ENCODE measurements around the gene PXK.

The PXK gene

DNA sequence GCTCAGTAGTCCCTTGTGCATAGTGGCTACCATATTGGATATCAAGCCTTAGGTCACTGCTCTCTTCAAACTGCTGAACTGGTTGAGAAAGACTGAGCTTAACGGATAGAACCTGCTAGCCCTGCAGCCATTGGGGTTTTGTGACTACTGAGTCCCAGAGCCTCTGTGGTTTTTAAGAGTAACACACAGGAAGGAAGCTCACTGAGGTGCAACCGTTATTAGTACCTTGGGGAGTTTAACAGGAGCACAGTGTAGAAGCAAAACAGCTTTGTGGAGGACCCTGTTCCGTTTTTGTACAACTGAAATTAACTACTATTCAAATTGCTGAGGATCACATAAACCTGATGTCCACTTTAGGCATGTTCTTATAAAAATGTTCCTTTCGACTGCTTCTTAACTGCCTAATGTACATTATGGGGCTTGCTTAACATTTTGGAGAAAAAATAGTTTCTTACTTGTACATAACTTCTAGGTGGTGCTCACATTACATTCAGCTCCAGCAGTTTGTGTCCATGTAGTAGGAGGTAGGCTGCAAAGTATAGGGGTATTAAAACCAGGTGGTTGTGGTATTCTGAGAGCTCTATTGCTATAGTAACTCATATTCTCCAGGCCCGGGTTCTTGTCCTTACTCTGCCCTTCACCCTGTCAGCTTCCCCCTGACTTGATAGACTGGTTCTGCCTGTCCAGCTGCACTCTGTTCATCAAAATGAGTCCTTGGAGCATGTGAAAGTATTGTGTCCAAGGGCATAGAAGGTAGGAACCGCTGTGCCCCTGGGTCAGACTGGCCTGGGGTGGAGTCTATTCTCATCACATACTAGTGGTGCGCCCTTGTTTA lies 17.3 kb downstream of the PXK start:
- no peak for DNase-seq

DNA sequence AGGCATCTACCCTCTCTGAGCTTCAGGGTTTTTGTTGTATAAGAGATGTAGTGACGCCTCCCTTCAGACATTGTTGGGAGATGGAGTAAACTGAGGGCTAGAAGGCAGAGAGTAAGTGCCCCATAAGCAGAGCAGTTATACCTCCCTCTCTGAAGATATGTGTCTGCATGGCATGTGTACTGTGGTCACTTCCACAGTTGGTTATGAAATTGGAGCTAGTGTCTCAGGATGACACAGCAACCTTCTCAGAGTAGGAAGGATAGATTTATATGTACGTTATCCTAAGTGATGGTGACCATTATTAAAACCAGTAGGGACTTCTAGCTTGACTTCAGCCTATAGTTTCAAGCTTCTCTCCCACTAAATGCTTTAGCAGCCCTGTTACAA lies 17.9 kb downstream of the PXK start:
- DNase-seq, result no peak

DNA sequence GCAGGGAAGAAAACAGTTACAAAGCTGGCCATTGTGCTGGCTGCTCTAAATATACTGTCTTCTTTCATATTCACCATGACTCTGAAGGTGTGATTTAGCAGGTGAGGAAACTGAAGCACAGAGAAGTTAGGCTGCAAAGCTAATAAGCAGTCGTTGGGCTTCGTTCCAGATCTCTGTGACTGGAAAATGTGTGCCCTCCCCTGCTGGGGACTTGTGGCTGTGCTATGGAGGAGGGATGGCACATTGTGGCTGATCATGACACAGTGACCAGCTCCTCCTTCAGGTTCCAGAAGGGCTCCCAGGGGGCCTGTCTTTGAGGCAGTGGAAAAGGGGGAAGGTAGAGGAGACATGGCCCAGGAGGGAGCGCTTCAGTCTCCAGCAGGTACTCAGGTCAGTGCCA lies 19.2 kb downstream of the PXK start:
- DNase-seq, result no peak

DNA sequence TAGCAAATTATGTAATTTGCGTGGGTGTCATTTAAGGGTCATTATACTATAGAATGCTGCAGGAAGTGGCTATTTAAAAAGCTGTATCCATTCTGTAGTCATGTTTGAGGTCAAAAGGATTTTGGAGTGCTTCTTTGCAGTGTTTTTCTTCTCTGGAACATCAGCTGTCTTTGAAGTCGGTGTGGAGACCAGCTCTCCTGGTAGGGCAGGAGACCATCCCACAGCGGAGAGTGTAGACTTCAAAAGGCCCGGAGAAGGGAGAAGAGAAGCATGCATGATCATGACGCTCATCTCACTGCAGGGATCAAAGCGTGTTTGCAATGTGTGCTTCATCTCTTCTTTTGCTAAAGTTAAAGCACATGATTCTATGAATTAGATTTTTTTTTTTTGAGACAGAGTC lies 19.9 kb downstream of the PXK start:
- DNase-seq, result no peak

DNA sequence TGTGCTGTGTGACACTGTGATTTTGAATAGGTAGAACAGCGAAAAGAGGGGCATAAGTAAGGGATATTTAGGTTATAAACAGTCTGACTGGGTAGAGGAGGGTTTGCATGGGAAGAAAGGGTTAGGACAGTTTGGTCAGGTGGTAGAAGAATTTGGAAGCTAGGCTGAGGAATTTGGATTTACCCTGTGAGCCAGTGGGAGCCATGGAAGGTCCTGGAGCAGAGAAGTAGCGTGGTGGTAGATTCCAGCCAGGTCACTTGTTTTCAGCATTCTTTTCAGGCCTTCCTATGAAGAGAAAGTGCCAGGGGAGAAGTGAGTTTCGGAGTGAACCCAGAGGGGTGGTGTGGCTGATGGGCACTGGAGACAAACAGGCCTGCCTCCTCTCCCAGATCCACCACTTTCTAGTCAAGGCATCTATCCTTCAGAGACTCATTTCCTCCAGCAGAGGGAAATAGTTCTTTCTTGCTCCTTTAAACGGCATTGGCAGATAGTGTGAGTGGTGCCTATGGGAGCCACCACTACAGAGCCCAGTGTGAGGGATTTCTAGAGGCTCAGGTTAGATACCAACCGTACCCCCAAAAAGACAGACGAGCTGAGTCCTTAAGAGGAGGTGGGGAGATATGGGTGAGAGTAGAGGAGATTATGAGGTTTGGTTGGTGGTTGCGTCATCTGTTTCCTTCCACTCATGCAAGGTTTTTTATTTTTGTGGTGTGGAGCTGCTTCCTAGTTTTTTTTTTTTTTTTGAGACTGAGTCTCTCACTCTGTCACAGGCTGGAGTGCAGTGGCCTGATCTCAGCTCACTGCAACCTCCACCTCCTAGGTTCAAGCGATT lies 21.2 kb downstream of the PXK start:
- DNase-seq, result peak in 1 of 2 experiments; percentile 28

DNA sequence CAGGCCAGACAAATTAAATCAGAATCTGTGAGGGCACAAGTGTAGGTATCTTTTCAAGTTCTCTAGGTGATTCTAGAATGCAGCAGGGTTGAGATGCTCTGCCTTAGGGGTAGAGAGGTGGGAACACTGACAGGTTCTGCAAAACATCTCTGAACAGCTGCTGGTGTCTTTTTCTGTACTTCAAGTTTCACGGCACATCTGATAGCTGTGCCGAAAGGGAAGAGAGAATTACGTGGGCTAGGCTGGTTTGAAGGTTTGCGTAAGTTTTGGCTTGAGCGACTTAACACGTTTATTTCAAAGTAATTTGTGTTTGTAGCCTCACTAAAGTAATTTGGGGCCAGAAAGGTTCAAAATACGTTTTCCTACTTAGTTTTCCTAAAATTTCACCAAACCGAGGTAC lies 22.5 kb downstream of the PXK start:
- no peak for DNase-seq

DNA sequence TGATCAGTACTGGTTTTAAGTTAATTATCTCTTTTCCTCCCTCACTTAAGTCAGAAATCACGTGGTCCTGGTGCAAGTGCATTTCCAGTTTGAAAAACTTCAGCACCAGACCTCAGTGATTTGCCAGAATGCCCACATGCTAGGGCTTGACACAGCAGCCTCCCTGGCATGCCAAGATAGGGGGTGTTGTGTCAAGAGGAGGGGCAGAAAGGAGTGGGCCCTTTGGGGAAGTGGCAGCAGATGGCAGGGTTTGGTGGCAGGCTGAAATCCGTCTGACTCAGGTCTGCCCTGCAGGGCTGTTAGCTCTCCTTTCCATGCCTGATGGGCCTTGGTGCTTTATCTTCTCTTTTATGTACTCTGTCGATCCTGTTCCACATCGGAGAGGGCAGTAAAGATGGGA lies 23.4 kb downstream of the PXK start:
- no peak for DNase-seq

DNA sequence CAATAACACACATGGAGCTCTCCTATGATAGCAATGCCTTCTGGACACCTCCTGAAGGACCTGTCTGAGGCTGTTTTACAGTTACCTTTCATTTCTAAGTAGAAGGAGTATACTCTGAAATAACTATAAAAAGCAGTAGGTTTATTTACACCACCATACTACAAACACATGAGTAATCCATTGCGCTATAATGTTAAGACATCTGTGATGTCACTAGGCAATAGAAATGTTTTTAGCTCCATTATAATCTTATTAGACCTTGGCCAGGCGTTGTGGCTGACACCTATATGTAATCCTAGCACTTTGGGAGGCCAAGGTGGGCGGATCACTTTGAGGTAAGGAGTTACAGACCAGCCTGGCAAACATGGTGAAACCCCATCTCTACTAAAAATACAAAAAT lies 24.7 kb downstream of the PXK start:
- peak in 1 of 2 experiments; percentile 27 for DNase-seq

DNA sequence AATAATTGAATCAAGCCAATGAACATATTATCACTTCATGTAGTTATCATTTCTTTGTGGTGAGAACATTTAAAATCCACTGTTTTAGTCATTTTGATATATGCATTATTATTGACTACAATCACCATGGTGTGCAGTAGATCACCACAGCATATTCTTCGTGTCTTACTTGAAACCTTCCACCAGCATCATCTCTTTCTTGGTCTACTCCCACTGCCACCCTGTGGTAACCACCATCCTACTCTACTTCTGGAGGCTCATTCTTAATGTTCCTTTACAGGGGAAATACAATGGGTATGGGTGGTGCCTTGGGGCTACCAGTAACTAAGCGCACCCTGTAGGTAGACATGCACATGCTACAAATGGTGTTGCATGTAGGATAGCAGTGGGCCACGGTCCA lies 25.4 kb downstream of the PXK start:
- DNase-seq, result peak in 1 of 2 experiments; percentile 33

DNA sequence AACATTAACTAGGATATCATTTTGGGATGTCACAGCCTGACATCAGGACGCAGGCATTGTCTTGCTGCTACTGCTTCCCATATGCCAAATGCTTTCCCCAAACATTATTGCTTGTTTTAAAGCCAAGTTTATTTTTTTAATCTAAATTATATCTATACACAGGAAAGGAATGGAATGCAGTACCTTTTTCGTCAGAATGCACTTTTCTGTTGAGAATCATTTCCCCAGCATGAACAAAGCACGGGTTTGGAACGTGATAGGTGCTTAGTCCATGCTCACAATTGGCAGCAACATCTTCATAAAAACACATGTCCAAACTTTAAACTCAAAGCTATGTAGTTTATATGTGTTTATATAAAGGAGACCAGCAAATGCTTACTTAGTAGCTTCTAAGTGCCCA lies 26.1 kb downstream of the PXK start:
- no peak for DNase-seq

DNA sequence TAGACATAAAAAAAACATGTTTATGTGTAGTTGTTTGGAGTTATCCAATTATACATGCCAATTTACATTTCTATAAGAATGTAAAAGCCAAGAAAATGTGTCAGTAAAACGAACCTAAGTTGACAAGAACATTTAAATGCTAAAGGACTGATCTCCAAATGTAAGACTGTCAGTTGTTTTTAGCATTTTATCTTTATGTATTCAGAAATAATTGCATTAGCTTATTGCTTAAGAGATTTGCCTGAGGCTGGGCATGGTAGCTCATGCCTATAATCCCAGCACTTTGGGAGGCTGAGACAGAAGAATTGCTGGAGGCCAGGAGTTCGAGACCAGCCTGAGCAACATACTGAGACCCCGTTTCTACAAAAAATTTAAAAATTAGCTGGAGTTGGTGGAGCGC lies 26.9 kb downstream of the PXK start:
- DNase-seq, result no peak

DNA sequence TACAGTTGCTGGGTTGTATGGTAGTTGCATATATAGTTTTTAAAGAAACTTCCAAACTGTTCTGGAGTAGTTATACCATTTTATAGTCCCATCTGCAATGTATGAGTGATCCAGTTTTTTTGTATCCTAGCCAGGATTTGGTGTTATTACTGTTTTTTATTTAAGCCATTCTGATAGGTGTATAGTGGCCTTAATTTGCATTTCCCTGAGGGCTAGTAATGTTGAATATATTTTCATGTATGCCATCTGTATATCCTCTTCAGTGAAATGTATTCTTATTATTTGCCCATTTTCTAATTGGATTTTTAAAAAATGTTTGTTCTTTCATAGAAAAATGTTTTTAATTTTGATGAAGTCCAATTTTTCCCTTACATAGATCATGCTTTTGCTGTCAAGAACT lies 29.2 kb downstream of the PXK start:
- no peak for DNase-seq

DNA sequence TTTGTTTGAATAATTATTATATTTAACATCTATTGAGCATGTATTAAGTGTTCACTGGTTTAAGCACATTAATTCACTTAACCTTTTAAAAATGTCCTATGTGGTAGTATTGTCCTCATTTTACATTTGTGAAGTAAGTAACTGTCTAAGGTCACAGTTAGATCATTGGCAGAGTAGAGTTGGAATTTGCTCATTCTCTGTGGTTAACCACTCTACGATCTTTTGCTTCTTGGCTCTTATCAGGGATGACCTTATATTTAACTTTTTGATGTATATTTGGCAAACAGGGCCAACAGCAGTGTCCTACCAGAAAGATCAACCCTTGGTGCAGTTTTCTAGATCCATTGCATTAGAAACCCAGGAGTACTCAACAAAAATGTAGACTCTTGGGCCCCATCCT lies 34.0 kb downstream of the PXK start:
- no peak for DNase-seq

DNA sequence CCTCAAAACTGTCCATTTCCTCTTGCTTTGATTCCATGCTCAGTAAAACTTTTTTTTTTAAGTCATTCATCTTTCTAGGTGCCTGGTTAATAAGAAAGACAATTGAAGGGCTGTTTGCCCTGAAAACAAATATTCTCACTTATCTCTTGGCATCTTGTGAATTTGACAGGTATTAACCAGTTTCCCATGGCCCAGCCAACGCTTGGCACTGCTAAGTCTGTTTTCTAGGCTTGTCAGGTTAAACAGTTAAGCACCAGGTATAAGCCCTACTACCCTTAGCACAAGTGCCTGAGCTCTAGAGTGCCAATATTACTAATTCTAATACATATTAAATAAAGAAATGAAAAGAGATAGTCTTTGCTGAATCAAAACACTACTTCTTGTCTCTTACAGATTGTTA lies 36.3 kb downstream of the PXK start:
- no peak for DNase-seq

DNA sequence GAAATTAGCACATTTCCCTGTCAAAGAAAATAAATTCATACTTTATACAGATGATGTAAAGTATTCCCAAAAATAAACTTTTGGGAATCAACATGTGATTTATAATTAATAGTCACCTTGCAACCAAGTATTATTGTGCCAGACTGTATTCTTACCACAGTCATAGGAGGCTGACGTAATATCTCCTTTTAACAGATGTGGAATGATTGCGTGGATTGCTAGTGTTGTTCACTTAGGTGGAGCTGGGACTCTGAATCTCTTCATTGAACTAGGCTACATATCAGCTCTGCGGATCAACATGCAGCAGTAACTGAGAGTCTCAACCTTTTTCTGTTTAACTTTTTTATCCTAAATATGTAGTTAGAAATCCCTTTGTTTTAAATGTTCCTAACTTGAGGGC lies 37.2 kb downstream of the PXK start:
- no peak for DNase-seq

DNA sequence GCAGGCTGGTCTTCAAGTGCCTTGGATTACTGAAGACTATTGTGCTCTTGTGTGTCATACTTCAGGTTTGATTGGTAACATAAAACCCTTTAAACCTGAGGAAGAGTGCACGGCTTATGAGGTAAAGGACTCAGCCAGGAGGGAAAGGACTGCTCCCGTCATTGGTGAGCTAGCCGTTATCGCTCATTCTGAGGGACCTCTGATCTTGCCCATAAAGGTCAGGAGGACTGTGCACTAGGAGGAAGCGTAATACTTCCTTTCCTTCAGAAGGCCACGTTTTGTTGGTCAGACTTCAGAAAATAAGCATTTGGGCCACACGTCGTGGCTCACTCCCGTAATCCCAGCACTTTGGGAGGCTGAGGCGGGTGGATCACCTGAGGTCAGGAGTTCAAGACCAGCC lies 37.7 kb downstream of the PXK start:
- no peak for DNase-seq

DNA sequence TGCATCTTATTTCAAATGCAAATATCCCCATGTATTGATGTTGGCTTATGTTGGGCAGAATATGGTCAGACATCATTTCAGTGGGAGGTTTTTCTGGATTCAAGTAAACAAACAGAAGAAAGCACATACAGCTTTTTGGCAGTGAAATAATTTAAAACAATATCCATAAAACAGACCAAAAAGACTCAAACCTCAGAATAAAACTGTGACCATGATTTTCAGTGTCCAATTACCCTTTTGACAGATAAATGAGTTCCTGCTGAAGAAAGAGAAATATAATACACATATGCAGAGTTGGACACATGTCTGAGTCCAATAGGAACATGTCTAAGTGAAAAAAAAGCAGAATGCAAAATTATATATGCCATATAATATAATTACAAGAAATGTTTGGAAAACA lies 39.1 kb downstream of the PXK start:
- DNase-seq, result no peak

DNA sequence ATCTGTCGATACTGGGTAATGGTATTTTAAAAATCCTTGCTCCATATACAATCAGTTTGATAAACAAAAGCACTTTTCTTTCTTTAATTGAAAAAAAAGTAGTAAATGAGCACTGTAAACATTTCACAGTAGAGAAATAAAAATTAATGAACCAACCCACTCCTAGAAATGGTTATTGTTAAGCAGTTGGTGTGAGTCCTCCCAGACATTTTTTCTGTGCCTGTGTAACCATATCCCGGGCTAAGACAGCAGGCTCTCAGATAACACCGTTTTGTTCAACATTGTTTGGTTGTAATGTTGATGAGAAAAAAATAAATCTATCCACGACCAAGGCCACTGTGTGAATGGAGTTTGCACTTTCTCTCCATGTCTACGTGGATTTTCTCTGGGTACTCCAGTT lies 42.6 kb downstream of the PXK start:
- DNase-seq, result no peak

DNA sequence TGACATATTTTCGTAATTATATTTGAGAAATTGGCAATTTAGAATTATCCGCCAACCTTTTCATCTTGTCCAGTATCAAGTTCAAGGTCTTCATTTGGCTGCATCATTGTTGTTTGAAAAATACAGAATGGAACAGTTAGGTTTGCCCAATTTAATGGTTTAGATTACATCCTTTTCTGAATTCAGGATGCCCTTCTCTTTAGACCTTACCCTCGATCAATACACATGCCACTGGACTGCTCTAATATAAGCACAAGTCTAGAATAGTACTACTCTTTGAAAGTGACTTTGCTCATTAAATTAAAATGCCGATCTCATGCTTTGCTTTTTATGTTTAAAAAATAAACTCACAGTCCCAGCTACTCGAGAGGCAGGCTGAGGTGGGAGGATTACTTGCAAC lies 44.5 kb downstream of the PXK start:
- no peak for DNase-seq

DNA sequence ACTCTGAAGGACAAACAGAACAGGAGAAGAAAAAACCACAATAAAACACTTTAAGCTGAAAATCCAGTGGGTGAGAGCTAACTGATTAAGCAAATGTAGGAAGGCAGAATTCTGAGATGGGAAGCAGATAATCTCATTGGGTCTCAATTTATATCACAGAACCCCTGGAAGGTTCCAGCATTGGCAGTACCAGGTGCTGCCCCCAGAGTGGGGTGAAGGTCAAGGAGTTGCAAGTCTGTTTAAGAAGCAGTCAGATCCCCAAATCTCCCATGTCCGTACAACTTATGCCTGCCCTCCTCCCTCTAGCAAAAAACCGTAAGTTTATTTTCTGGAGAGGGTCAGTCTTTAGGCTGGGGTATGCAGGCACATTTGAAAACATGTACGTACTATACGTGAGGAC lies 45.1 kb downstream of the PXK start:
- DNase-seq, result no peak

DNA sequence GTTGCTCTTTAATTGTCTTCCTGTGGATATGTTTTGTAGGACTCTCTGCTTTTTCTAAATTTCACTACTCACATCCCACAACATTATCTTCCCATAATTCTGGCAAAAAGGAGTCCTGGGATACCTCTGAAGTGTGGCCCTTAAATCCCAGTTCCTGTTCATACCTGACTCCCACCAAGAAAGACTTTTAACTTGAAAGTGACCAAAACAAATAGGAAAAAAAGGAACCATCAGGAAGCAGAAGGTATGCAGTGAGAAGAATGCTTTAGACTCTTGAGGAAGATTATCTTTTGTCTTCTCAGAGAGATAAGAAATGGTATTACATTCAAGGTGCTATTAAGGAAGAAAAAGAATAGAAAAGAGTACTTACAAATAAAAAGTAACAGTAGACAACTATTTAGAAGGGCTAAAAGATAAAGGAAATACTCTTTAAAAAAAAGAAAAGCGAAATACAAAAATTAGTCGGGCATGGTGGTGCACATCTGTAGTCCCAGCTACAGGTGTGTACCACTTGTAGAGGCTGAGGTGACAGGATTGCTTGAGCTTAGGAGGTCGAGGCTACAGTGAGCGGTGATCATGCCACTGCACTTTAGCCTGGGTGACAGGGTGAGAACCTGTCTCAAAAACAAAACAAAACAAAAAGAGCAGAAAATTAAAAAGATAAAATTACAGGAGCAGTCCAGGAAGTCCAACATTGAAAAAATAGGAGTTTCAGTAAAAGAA lies 46.8 kb downstream of the PXK start:
- DNase-seq, result no peak

DNA sequence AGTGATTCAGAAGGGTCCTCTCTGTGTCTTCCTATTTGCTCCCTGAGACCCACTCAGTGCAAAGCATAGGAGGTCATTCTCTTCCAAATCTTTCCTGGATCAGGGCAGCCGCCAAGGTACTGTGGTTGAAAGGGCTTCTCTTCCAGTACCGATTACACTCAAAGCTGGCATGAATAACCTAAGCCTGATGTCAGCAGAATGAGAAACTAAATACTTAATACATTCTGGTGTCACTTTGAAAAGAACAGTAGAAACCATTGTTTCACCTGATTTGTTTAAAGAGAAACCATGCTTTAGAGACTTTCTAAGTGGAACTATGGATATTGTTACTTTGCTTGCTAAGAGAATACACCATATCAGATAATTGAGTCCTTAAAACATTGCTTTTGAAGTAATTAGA lies 50.8 kb downstream of the PXK start:
- DNase-seq, result no peak

DNA sequence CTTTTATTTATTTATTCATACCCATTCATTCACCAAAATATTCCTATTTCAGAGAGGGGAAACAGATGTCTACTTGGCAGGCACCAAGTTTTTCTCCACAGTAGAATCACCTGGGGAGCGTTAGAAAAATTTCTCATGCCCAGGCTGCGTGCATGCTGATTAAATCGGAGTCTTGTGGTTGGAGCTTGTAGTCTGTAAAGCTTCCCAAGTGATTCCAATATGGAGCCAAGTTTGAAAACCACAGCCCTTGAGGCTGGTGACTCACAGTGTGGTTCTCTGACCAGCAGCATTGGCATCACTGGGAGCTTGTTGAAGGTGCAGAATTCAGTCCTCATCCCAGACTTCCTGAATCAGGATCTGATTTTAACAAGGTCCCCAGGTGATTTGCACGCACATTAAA lies 51.2 kb downstream of the PXK start:
- DNase-seq, result no peak
